Neural cell (in vitro differentiated cells): ENCODE data around the gene ZNF655.

Source experiments
- EP300 ChIP-seq: fragments of 450-650 bp; conservative IDR thresholded peaks from 2 replicates; pipeline ENCODE4 v1.6.1; 2014; ENCODE audit warnings: antibody characterized with exemption, mild to moderate bottlenecking, moderate library complexity; ENCODE audit not compliant: poor library complexity, severe bottlenecking
- EZH2 ChIP-seq: fragments of 200-600, 300-800 bp; shearing (Covaris generic), sonication (generic); IDR thresholded peaks from 2 replicates; pipeline ENCODE4 v1.6.1; 2014; ENCODE audit warnings: antibody characterized with exemption, low read length, borderline replicate concordance, mild to moderate bottlenecking; ENCODE audit not compliant: insufficient read depth, poor library complexity, severe bottlenecking
- MXI1 ChIP-seq: fragments of 450-650 bp; conservative IDR thresholded peaks from 2 replicates; pipeline ENCODE4 v1.6.1; 2014; ENCODE audit warnings: antibody characterized with exemption, mild to moderate bottlenecking; ENCODE audit not compliant: poor library complexity, severe bottlenecking
- POLR2AphosphoS5 ChIP-seq: IDR thresholded peaks from 2 replicates; pipeline ENCODE4 v1.6.1; 2012
- RAD21 ChIP-seq: fragments of 450-650 bp; conservative IDR thresholded peaks from 2 replicates; pipeline ENCODE4 v1.6.1; 2014; ENCODE audit warnings: antibody characterized with exemption, mild to moderate bottlenecking, moderate library complexity
- REST ChIP-seq: IDR thresholded peaks from 2 replicates; pipeline ENCODE4 v1.6.1; 2012; ENCODE audit warnings: borderline replicate concordance
- SMC3 ChIP-seq: fragments of 450-650 bp; conservative IDR thresholded peaks from 2 replicates; pipeline ENCODE4 v1.6.1; 2014; ENCODE audit warnings: antibody characterized with exemption, mild to moderate bottlenecking, moderate library complexity; ENCODE audit not compliant: poor library complexity
- TAF1 ChIP-seq: IDR thresholded peaks from 2 replicates; pipeline ENCODE4 v1.6.1; 2012; ENCODE audit warnings: low read depth
- TF ChIP-seq, protein P1 (sequence below): fragments of 450-650 bp; IDR thresholded peaks from 2 replicates; pipeline ENCODE4 v1.5.1; 2014; ENCODE audit warnings: antibody characterized with exemption, mild to moderate bottlenecking, moderate library complexity; ENCODE audit not compliant: poor library complexity, severe bottlenecking

- TF ChIP-seq, protein P1, sequence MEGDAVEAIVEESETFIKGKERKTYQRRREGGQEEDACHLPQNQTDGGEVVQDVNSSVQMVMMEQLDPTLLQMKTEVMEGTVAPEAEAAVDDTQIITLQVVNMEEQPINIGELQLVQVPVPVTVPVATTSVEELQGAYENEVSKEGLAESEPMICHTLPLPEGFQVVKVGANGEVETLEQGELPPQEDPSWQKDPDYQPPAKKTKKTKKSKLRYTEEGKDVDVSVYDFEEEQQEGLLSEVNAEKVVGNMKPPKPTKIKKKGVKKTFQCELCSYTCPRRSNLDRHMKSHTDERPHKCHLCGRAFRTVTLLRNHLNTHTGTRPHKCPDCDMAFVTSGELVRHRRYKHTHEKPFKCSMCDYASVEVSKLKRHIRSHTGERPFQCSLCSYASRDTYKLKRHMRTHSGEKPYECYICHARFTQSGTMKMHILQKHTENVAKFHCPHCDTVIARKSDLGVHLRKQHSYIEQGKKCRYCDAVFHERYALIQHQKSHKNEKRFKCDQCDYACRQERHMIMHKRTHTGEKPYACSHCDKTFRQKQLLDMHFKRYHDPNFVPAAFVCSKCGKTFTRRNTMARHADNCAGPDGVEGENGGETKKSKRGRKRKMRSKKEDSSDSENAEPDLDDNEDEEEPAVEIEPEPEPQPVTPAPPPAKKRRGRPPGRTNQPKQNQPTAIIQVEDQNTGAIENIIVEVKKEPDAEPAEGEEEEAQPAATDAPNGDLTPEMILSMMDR, result no peak
- TF ChIP-seq EP300 (no peak), SMC3 (no peak), EZH2 (no peak), MXI1 (no peak), RAD21 (no peak), TAF1 (no peak), POLR2AphosphoS5 (no peak), REST (no peak)
Observed at GRCh38 chr7:99561737-99562051, 3.3 kb downstream of the ZNF655 start.
